Fibroblast of skin of left biceps (primary cell): ENCODE data around the gene CNIH1.
A peak's percentile ranks its signal among the peaks of the same experiment; 100 is the strongest.

ENCODE experiments used
- DNase-seq, 2 experiments: peaks; one replicate each; pipeline ENCODE4 v3.0.0-alpha.2; 2013; ENCODE audit warnings: low read depth in 2 of 2

Gene CNIH1

GRCh38 chr14:54440873-54441868 lies at the start of gene CNIH1:
CNIH1 (minus strand) TSS chr14:54441374; CDS start chr14:54441327, 47 bp downstream.
- peak; percentile 78 to 79 for DNase-seq

GRCh38 chr14:54490445-54491175 lies 49.4 kb upstream of the CNIH1 start:
- DNase-seq: no peak

- no peak for DNase-seq
Measured at GRCh38 chr14:54489731-54490444, 48.7 kb upstream of the CNIH1 start.

- DNase-seq: no peak
Measured at GRCh38 chr14:54489318-54489683, 48.1 kb upstream of the CNIH1 start.

GRCh38 chr14:54488646-54489317 lies 47.6 kb upstream of the CNIH1 start, which contains the start of gene GMFB:
GMFB (minus strand) TSS chr14:54488980; CDS start chr14:54488927, 53 bp downstream.
- peak; percentile 80 to 83 for DNase-seq

- no peak for DNase-seq
Measured at GRCh38 chr14:54488318-54488645, 47.1 kb upstream of the CNIH1 start.

GRCh38 chr14:54487771-54488170 lies 46.6 kb upstream of the CNIH1 start:
- DNase-seq: no peak

- DNase-seq: no peak
Measured at GRCh38 chr14:54486685-54487084, 45.5 kb upstream of the CNIH1 start.

- no peak for DNase-seq
Measured at GRCh38 chr14:54483846-54484245, 42.7 kb upstream of the CNIH1 start.

GRCh38 chr14:54483073-54483745 lies 42.0 kb upstream of the CNIH1 start:
- no peak for DNase-seq

GRCh38 chr14:54481695-54482094 lies 40.5 kb upstream of the CNIH1 start:
- DNase-seq: no peak

- DNase-seq: no peak
Measured at GRCh38 chr14:54480830-54481562, 39.8 kb upstream of the CNIH1 start.

GRCh38 chr14:54478636-54479215 lies 37.6 kb upstream of the CNIH1 start:
- DNase-seq: no peak

- DNase-seq: no peak
Measured at GRCh38 chr14:54475911-54476310, 34.7 kb upstream of the CNIH1 start.

- DNase-seq: no peak
Measured at GRCh38 chr14:54475187-54475899, 34.2 kb upstream of the CNIH1 start.

GRCh38 chr14:54474232-54474793 lies 33.1 kb upstream of the CNIH1 start:
- DNase-seq: no peak

GRCh38 chr14:54472315-54472714 lies 31.1 kb upstream of the CNIH1 start:
- no peak for DNase-seq

GRCh38 chr14:54471641-54472040 lies 30.5 kb upstream of the CNIH1 start:
- no peak for DNase-seq

- DNase-seq: no peak
Measured at GRCh38 chr14:54470701-54471100, 29.5 kb upstream of the CNIH1 start.
